H9 (cell line): ENCODE results near the gene PAOX. TPM values are rescaled to one million over a fixed set of nuclear protein-coding genes. Genes with fewer than 3 reads are reported as not detected.

ENCODE experiments used
- DNase-seq: peaks from one replicate; pipeline ENCODE4 v3.0.0-alpha.2; 2017
- H2AFZ ChIP-seq: one replicate; pipeline ENCODE4 v1.6.1; 2013; ENCODE audit warnings: mild to moderate bottlenecking, low read length, control low read depth, moderate library complexity
- H2AK5ac ChIP-seq: 2 replicates; pipeline ENCODE4 v1.6.1; 2013; ENCODE audit warnings: low read length, control low read depth, mixed read lengths; ENCODE audit not compliant: insufficient read length
- H2BK120ac ChIP-seq: one replicate; pipeline ENCODE4 v1.6.1; 2013; ENCODE audit warnings: low read depth, mild to moderate bottlenecking, low read length, control low read depth, inconsistent platforms; ENCODE audit not compliant: poor library complexity, severe bottlenecking
- H2BK12ac ChIP-seq: 2 replicates; pipeline ENCODE4 v1.6.1; 2013; ENCODE audit warnings: low read length, control low read depth, mixed read lengths, low read depth; ENCODE audit not compliant: insufficient read length
- H2BK15ac ChIP-seq: 2 replicates; pipeline ENCODE4 v1.6.1; 2013; ENCODE audit warnings: low read depth, low read length, control low read depth
- H2BK20ac ChIP-seq: one replicate; pipeline ENCODE4 v1.6.1; 2013; ENCODE audit warnings: low read depth, mild to moderate bottlenecking, low read length, control low read depth, inconsistent platforms; ENCODE audit not compliant: poor library complexity, severe bottlenecking
- H2BK5ac ChIP-seq: 2 replicates; pipeline ENCODE4 v1.6.1; 2013; ENCODE audit warnings: low read length, control low read depth, mixed read lengths; ENCODE audit not compliant: insufficient read length
- H3K14ac ChIP-seq: 2 replicates; pipeline ENCODE4 v1.6.1; 2013; ENCODE audit warnings: low read length, control low read depth; ENCODE audit not compliant: insufficient read depth
- H3K18ac ChIP-seq: 2 replicates; pipeline ENCODE4 v1.6.1; 2013; ENCODE audit warnings: low read depth, mild to moderate bottlenecking, mixed read lengths, low read length, control low read depth; ENCODE audit not compliant: insufficient read length
- H3K23ac ChIP-seq: 2 replicates; pipeline ENCODE4 v1.6.1; 2013; ENCODE audit warnings: low read length, control low read depth, mixed read lengths, low read depth; ENCODE audit not compliant: insufficient read length
- H3K23me2 ChIP-seq: 2 replicates; pipeline ENCODE4 v1.6.1; 2013; ENCODE audit warnings: low read depth, mild to moderate bottlenecking, mixed read lengths, low read length, control low read depth; ENCODE audit not compliant: insufficient read length, poor library complexity, severe bottlenecking
- H3K27ac ChIP-seq: 2 replicates; pipeline ENCODE4 v1.5.1; 2013; ENCODE audit warnings: low read length, control low read depth, mixed read lengths, low read depth; ENCODE audit not compliant: insufficient read length
- H3K27me3 ChIP-seq: 2 replicates; pipeline ENCODE4 v1.6.1; 2013; ENCODE audit warnings: low read length, control low read depth, inconsistent platforms; ENCODE audit not compliant: insufficient read depth
- H3K4ac ChIP-seq: 2 replicates; pipeline ENCODE4 v1.6.1; 2013; ENCODE audit warnings: low read depth, mild to moderate bottlenecking, control low read depth, inconsistent platforms, low read length, moderate library complexity
- H3K4me1 ChIP-seq: 2 replicates; pipeline ENCODE4 v1.6.1; 2013; ENCODE audit warnings: low read length, control low read depth, inconsistent platforms; ENCODE audit not compliant: insufficient read depth
- H3K4me2 ChIP-seq: 2 replicates; pipeline ENCODE4 v1.6.1; 2013; ENCODE audit warnings: low read length, control low read depth, mixed read lengths; ENCODE audit not compliant: insufficient read length, insufficient read depth
- H3K56ac ChIP-seq: 2 replicates; pipeline ENCODE4 v1.6.1; 2013; ENCODE audit warnings: low read depth, mild to moderate bottlenecking, mixed read lengths, low read length, control low read depth; ENCODE audit not compliant: insufficient read length
- H3K79me1 ChIP-seq: 2 replicates; pipeline ENCODE4 v1.6.1; 2013; ENCODE audit warnings: low read depth, mild to moderate bottlenecking, moderate library complexity, low read length, control low read depth, inconsistent platforms; ENCODE audit not compliant: insufficient read depth, poor library complexity, severe bottlenecking
- H3K79me2 ChIP-seq: 2 replicates; pipeline ENCODE4 v1.6.1; 2013; ENCODE audit warnings: low read length, control low read depth, inconsistent platforms; ENCODE audit not compliant: insufficient read depth
- H3K9ac ChIP-seq: 2 replicates; pipeline ENCODE4 v1.6.1; 2013; ENCODE audit warnings: low read length, control low read depth, mixed read lengths; ENCODE audit not compliant: insufficient read length; ENCODE audit errors: extremely low read depth
- H3K9me3 ChIP-seq: one replicate; pipeline ENCODE4 v1.6.1; 2013; ENCODE audit warnings: low read depth, low read length, inconsistent platforms; ENCODE audit not compliant: control insufficient read depth
- H3T11ph ChIP-seq: one replicate; pipeline ENCODE4 v1.6.1; 2013; ENCODE audit warnings: mild to moderate bottlenecking, low read length, control low read depth, inconsistent platforms
- H4K20me1 ChIP-seq: one replicate; pipeline ENCODE4 v1.6.1; 2013; ENCODE audit not compliant: control insufficient read depth, insufficient read length, insufficient read depth
- H4K5ac ChIP-seq: 2 replicates; pipeline ENCODE4 v1.6.1; 2013; ENCODE audit warnings: low read depth, mild to moderate bottlenecking, mixed read lengths, low read length, control low read depth; ENCODE audit not compliant: insufficient read length
- H4K8ac ChIP-seq: replicated peaks from 2 replicates; pipeline ENCODE4 v1.6.1; 2013; ENCODE audit warnings: low read length, control low read depth, mixed read lengths, low read depth; ENCODE audit not compliant: insufficient read length
- H4K91ac ChIP-seq: 2 replicates; pipeline ENCODE4 v1.6.1; 2013; ENCODE audit warnings: low read depth, mild to moderate bottlenecking, moderate library complexity, mixed read lengths, low read length, control low read depth; ENCODE audit not compliant: insufficient read length
- H3K27ac Mint-ChIP-seq, 3 experiments: 2 replicates in 2 of 3; 3 replicates in 1 of 3; pipeline ENCODE4 v1.8.0; 2020 to 2021; ENCODE audit warnings: mixed read lengths in 3 of 3, mild to moderate bottlenecking in 1 of 3, moderate library complexity in 1 of 3
- H3K27me3 Mint-ChIP-seq: 2 replicates; pipeline ENCODE4 v1.8.0; 2021; ENCODE audit warnings: low read depth, mild to moderate bottlenecking, moderate library complexity, mixed read lengths
- H3K36me3 Mint-ChIP-seq, 3 experiments: 2 replicates in 2 of 3; 3 replicates in 1 of 3; pipeline ENCODE4 v1.8.0; 2020 to 2021; ENCODE audit warnings: low read depth in 3 of 3, mixed read lengths in 3 of 3; ENCODE audit not compliant: insufficient read depth in 1 of 3
- H3K4me1 Mint-ChIP-seq, 2 experiments: 2 replicates each; pipeline ENCODE4 v1.8.0; 2020; ENCODE audit warnings: mixed read lengths in 2 of 2
- H3K4me3 Mint-ChIP-seq, 2 experiments: 2 replicates in 1 of 2; 3 replicates in 1 of 2; pipeline ENCODE4 v1.8.0; 2020 to 2021; ENCODE audit warnings: mild to moderate bottlenecking in 2 of 2, mixed read lengths in 2 of 2, moderate library complexity in 1 of 2
- H3K9me3 Mint-ChIP-seq, 2 experiments: 2 replicates in 1 of 2; 3 replicates in 1 of 2; pipeline ENCODE4 v1.8.0; 2020; ENCODE audit warnings: mild to moderate bottlenecking in 2 of 2, mixed read lengths in 2 of 2, moderate library complexity in 1 of 2
- WGBS: extraction: QIAGEN DNeasy Blood & Tissue Kit; methylation state at CpG from one replicate; pipeline ENCODE4 v1.1.7; 2013; ENCODE audit warnings: missing lambda C conversion rate, low lambda C conversion rate, mixed read lengths; ENCODE audit not compliant: insufficient read length; ENCODE audit errors: extremely low coverage; 5-methylcytosine and 5-hydroxymethylcytosine counted together
- total RNA-seq: library from RNA; stranded (reverse); gene quantifications from 2 replicates; pipeline ENCODE4 v1.2.1, GENCODE V29; 2021
- TF ChIP-seq, protein P1 (sequence below): fragments of 200-600 bp; sonication (generic); conservative IDR thresholded peaks from 3 replicates; pipeline ENCODE4 v1.8.0; 2021; ENCODE audit warnings: antibody characterized with exemption, mild to moderate bottlenecking

PAOX gene
- total RNA-seq, 1 experiment from 2014 or later: 5.6 TPM

DNA sequence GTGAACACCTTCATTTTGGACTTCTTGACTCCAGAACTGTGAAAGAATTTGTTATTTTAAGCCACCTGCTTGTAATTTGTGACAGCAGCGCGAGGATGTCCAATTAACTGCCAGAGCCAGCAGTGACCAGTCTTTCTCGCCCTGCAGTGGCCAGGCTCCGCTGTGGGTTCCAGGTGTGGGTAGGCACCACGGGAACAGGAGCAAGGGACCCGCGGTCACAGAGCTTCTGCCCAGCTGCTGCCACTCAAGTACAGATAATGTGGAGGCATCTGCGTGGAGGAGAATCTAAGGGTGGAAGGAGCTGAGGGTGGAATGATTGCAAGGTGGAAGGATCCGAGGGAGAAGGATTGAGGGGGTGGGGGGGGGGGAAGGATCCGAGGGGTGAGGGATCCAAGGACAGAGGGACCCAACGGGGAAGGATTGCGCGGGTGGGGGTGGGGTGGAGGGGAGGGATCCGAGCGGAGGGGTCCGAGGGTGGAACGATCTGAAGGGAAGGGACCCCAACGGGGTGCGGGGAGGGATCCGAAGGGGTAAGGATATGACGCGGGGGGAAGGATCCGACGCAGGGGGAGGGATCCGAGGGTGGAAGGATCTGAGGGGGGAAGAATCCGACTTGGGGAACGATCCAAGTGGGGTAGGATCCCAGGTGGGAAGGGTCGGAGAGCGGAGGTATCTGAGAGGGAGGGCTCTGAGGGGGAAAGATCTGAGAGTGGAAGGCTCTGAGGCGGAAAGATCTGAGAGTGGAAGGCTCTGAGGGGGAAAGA lies 45.9 kb upstream of the PAOX start:
- H3K23ac ChIP-seq: no peak overlapping the region
- H2BK15ac ChIP-seq: no peak overlapping the region
- no peak overlapping the region for H3K14ac ChIP-seq
- no peak overlapping the region for H3K9ac ChIP-seq
- H3K79me2 ChIP-seq: no peaks in the 10 kb centered on the region
- H3K4me1 ChIP-seq: no peaks in the 10 kb centered on the region
- H3K4me3 Mint-ChIP-seq: no peak overlapping the region
- H2BK120ac ChIP-seq: no peak overlapping the region
- DNase-seq: no peak
- H3K56ac ChIP-seq: no peak overlapping the region
- no peaks in the 10 kb centered on the region for H3K79me1 ChIP-seq
- H3K9me3 ChIP-seq: no peaks in the 10 kb centered on the region
- no CpG with 5 or more reads among the region's 30 CpGs for WGBS
- H3K36me3 Mint-ChIP-seq: no peaks in the 10 kb centered on the region
- H3K27ac Mint-ChIP-seq: no peak overlapping the region
- no peak overlapping the region for H2BK12ac ChIP-seq
- H3K27ac ChIP-seq: no peak overlapping the region
- no peak overlapping the region for H2AK5ac ChIP-seq
- H3K27me3 ChIP-seq: peaks cover 48% of the 10 kb centered on the region
- H3K4me2 ChIP-seq: no peak overlapping the region
- H4K91ac ChIP-seq: no peak overlapping the region
- peaks cover 17% of the 10 kb centered on the region for H3K23me2 ChIP-seq
- no peak overlapping the region for H2BK20ac ChIP-seq
- H3K9me3 Mint-ChIP-seq: peaks cover 13% of the 10 kb centered on the region in 2 experiments
- H2AFZ ChIP-seq: no peak overlapping the region
- no peak overlapping the region for H4K8ac ChIP-seq
- H3K4ac ChIP-seq: no peak overlapping the region
- no peak overlapping the region for H2BK5ac ChIP-seq
- H3T11ph ChIP-seq: no peak overlapping the region
- TF ChIP-seq, protein P1, sequence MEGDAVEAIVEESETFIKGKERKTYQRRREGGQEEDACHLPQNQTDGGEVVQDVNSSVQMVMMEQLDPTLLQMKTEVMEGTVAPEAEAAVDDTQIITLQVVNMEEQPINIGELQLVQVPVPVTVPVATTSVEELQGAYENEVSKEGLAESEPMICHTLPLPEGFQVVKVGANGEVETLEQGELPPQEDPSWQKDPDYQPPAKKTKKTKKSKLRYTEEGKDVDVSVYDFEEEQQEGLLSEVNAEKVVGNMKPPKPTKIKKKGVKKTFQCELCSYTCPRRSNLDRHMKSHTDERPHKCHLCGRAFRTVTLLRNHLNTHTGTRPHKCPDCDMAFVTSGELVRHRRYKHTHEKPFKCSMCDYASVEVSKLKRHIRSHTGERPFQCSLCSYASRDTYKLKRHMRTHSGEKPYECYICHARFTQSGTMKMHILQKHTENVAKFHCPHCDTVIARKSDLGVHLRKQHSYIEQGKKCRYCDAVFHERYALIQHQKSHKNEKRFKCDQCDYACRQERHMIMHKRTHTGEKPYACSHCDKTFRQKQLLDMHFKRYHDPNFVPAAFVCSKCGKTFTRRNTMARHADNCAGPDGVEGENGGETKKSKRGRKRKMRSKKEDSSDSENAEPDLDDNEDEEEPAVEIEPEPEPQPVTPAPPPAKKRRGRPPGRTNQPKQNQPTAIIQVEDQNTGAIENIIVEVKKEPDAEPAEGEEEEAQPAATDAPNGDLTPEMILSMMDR: no peak
- H4K20me1 ChIP-seq: no peaks in the 10 kb centered on the region
- no peak overlapping the region for H4K5ac ChIP-seq
- peaks cover 6 to 11% of the 10 kb centered on the region in 2 experiments for H3K4me1 Mint-ChIP-seq
- H3K27me3 Mint-ChIP-seq: peaks cover 71% of the 10 kb centered on the region
- no peak overlapping the region for H3K18ac ChIP-seq
